HG03354 (cell line): ENCODE measurements around the gene ZFHX3.
"Not testable (repeated sequence)": the region's sequence is repeated elsewhere in the genome, so short reads cannot be mapped to it uniquely, and the experiment has no call there.

Source experiments
- ATAC-seq: cut with Tn5 transposase; IDR thresholded peaks from one replicate; pipeline ENCODE4 v1.9.1; 2021; ENCODE audit warnings: mild to moderate bottlenecking; ENCODE audit not compliant: unreplicated experiment, poor library complexity, severe bottlenecking

ZFHX3 gene

DNA sequence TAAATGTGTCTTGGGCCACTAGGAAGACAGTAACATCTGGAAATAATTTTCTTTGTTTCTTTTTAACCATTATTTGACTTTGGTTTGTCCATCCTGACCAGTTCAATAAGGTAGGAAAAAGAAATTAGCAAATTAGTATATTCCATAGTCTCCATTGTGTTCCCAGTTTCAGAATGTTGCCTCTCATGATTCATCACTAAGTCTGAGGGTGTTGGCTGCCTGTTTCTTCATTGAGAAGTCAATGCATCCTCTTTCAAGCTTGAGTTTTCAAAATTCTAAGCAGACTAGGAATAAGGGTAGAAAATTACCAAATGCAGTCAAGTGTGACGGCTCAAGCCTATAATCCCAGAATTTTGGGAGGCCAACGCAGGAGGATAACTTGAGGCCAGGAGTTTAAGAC, 41.9 kb downstream of the ZFHX3 start:
- ATAC-seq = no peak

DNA sequence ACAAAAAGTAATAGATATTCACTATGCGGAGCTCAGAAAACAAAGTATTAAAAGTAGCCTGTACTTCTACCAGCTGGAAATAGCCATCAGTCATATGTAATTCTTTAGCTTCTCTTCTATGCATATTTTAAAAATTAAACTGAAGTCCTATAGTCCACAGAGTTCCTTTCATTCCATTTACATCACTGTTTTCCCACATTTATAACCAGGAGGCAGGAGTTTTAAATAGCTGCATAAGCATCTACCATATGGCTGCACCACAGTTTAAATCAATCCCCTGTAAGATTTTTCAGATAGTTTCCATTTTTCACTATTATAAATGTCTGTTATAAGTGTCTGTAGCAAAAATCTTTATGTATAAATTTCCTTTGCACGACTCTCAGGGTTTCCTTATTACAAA, 45.1 kb downstream of the ZFHX3 start:
- no peak for ATAC-seq

DNA sequence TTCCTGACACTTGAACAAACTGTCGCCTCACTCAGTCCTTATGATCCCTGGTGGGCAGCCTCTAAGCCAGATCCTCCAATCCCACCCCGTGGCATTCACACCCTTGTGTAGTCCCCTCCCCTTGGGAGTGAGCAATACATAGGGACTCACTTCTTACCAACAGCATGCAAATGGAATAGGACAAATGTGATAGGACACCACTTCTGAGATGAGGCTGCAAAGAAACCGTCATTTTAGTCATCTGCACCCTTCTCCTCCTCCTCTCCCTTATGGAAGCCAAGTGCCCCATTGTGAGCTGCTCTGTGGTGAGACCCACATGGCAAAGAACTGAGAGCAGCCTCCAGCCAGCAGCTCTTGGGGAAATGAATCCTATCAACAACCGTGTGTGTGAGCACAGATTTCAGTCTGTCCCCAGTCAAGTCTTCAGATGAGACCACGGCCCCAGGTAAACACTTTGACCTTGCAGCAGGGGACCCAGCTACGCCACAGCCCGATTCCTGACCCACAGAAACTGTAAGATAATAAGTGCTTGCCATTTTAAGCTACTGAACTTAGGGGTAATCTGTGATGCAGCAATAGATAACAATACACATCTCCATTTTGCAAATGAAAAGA, 46.9 kb downstream of the ZFHX3 start:
- ATAC-seq = no peak

DNA sequence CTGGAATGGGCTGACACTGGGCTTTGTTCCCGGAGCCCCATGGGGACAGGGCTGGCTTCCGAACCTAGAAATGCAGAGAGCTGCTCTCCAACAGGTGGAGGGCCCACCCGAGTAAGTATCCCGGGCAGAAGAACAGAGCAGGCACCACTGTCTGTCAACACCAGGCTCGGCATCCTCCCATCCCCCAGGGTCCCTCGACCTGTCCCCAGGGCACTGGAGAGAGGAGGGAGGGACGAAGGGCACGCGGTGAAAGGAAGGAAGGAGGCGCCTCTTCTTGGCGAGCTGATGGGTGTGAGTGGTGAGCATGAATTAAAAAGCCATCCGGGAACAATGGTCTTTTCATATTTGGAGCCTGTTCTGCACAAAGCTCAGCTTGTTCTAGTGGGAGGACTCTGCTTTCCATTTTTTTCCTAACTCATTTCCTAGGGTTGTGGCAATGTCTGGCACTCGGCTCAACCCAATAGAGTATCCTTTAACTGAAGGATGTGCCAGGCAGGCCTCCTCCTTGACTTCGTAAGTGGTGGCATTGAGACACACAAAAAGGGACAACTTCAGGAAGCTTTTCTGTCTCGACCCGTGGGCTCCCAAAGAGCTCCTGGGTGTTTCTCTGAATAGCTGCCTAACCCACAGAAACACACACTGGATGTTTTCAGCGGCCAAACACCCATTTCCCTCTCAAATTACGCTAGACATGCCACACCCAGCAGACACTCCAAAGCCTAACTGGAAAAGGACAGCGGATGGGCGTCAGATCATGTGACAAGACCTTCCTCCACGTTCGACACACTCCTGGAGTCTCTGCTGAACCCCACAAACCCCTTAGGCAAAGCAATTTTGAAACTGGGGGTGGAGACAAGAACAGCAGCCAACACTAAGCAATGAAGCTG, 47.7 kb downstream of the ZFHX3 start:
- no peak for ATAC-seq

DNA sequence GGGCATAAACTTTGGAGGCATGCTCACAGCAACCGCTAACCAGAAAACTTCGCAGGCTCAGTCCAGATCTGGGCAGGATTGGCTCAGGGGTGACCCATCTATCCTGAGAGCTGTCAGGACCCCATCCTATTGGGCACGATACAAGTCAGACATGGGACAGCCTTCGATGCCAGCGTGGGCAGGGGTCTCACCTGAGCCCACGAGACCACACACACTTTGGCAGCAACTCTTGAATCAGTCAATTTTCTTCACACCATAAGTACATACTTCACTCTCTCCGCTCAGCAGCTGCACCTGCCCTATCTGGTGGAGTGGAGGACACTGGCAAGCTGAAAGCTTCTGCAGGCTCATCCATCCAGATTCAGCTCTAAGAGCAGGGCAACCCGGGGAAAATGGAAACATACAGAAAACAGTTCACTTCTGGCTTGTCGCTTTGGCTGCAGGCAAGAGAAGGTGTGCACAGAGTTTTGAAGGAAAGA, 48.3 kb downstream of the ZFHX3 start:
- ATAC-seq = no peak

DNA sequence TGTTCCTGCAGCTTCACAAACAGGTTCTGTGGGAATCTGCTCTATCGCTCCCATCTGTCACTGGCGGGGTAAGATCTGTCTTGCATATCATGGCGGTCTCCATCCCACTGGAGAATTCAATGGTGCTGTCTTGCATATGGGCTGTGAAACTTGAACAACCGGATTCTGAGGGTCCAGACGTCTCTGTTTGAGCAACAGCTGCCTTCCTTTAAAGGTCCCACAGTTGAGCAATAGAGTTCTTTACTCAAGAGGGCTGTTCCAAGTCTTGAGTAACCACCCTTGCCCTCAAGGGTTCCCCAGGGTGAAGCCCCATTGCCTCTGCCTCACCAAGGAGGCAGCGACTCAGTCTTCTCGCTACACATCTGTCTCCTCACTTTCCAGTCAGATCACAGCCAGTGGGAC, 50.8 kb downstream of the ZFHX3 start:
- ATAC-seq = no peak

DNA sequence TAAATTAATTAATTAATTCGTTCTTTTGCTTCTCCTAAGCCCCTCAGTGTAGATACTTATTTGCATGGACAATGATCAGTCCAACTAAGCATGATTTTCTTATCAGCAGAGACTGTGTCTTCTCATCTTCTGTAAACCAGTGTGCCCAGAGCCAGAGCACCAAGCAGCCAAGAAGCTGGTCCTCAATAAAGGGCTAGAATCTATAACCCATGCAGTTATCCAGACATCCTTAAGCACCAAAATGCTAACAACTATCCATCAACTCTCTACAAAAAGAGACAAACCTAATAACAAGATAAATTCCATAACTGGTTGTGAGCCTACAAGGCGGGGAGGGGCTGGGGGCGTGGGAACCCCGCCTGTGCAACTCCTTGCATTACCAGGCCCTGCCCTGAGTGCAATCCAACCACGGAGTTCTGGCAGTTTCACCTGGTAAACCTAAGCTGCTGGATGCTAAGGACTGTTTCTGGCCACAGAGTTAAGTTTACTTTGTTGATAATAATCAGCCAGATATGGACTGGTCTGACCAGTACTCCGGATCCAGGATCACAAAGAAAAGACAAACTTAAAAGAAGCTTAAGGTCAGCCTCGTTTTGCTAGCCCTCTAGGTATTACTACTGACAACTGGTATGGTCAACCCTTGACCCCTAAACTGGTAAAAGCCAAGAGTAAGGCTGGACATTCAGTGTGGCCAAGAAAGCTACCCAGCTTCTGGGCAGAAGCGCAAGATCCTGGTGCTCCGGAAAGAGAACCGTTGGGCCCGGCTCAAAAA, 51.5 kb downstream of the ZFHX3 start:
- no peak for ATAC-seq

DNA sequence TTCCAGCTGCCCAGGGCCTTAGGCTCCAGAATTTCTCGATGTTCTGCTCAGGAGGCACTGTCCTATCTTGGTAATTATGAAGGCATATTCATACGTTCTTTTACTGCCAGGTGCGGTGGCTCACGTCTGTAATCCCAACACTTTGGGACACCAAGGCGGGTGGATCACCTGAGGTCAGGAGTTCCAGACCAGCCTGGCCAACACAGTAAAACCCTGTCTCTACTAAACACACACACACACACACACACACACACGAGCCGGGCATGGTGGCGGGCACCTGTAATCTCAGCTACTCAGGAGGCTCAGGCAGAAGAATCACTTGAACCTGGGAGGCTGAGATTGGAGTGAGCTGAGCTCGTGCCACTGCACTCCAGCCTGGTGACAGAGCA, 52.1 kb downstream of the ZFHX3 start:
- not testable (repeated sequence) for ATAC-seq

DNA sequence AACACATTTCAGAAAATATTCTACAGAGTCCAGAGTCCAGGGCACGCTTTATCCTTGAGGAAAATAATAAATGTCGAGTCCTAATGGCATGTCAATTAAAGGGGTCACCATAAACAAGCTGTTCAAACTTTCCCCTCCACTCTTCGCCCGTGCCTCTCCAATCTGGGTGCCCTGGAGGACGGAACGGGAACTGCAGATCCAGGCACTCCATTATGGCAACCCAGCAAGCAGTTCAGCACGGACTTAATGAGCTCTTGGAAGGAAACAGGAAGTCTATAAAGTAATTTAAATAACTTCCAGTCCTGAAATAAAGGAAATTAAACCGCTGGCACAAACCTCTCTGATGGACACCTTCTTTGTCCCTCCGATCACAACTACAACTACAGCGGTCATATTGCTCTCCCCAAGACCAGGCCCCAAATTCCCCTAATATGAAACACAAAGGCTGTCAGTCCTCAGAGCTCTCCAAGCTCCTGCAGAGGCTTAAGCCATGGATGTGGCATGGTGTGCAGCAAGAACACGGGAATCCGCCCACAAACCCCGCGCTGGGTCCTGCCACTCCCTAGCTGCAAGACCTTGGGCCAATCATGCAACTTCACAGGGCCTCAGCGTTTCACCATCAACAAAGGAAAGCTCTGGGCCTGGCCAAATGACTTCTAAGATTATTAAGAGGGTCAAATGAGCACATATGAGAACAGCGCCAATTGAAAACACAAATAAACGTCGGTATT, 52.6 kb downstream of the ZFHX3 start:
- ATAC-seq = peak; percentile 48

DNA sequence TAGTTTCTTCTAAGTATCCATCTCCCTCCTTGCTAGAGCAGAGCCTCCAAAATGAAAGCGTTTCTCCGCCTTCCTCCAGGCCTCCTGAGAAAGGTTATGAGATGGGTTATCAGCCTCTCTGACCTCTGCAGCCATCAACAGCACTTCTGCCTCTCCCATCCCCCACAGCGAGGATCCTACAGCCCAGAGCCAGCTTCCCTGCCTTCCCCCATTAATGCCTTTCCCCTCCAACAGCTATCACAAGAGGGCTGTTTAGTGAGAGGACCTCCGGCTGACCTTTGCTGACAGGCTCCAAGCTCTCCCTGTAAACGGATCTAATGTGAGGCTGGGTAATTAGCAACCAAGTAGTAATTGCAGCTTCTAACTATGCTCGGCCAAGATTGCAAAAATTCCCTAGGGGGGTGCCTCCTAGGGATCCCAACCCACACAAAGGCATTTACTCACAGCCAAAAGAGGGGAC, 55.8 kb downstream of the ZFHX3 start:
- ATAC-seq = no peak

DNA sequence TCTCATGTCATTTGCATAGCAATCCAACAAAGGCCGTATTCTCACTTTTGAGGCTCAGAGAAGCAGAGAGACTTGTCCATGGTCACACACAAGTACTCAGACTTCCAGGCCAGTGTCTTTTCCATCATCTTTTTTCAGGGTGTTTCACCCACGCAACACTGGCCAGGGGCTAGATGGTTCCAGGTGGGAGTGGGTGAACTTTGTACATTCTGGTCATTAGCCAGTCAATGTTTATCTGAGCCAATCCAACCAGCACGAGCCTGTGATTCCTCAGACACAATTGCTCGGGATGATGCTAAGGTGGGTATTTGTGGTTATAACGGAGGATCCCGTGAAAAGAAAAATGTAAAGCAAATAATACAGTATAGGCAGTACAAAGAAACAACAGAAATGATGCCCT, 56.3 kb downstream of the ZFHX3 start:
- ATAC-seq = no peak

DNA sequence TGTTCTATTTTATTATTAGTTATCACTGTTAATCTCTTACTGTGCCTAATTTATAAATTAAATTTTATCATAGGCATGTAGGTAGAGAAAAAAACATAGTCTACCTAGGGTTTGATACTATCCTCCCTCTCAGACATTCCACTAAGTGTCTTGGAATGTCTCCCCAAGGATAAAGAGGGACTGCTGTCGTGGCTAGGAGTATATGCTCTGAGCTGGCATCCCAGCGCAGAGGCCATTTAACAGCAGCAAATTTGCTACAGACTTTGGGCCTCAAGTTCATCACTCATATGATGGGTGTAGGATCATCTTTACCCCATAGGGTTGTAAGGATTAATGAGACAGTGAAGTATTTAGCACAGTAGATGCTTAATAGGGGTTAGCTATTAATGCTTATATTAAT, 56.7 kb downstream of the ZFHX3 start:
- ATAC-seq = no peak

DNA sequence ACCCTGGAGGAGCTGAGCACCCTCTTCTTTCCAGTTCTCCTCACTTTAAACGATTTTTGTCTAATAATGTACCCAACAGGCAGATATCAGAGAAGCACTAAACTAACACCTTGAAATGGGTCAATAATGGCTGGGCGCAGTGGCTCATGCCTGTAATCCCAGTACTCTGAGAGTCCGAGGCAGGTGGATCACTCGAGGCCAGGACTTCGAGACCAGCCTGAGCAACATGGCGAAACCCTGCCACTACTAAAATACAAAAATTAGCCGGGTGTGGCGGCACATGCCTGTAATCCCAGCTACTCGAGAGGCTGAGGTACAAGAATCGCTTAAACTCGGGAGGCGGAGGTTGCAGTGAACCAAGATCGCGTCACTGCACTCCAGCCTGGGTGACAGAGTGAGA, 57.4 kb downstream of the ZFHX3 start:
- ATAC-seq = no peak

DNA sequence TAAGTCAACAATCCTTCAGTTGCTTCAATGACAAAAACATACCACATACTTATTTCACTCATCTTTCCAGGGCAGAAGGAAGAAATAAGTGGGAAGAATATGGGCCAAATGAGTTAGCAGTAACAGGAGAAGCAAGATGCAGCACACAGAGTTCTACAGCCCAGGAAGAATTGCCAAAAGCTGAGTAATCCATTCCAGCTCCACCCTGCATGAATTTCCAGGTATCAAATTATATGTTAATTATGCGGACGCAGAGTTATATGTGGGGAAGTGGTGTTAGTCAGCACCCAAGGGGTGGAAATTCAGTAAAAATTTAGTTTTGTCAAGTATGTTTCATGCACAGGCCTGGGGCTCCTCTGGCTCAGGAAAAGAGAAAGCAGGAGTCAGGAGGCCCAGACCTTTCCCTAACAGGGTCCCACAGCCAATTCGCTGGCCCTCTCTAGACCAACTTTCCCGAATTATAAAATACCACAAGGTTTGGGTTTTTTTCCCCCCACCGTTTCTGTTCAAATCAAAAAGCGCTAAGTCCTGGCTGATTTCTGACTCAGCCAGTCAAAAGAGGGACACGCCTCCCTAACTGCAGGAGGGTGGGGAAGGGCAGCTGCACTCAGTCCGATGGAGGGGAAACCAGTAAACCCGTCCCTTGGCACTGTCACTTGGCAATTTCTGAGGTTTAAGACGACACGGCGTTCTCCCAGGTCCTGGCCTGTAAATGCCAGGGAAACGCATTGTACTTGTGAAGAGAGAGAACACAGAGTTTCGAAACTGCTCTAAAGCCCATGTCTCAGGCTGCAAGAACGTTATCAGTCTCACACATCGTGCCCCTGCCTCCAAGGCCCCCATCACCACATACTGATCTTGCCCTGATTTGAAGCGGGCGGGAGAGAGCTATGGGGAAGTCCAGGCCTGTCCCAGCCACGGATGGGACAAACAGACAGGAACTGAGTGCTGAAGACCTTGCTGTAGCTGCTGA, 58.1 kb downstream of the ZFHX3 start:
- ATAC-seq = no peak

DNA sequence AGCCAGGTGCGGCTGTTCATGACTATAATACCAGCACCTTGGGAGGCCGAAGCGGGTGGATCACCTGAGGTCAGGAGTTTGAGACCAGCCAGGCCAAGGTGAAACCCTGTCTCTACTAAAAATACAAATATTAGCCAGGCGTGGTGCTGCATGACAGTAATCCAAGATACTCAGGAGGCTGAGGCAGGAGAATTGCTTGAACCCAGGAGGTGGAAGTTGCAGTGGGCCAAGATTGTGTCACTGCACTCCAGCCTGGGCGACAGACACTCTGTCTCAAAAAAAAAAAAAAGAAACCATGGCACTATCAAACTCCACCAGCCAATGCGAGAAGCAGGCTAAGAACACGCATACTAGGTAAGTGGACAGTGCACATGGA, 58.7 kb downstream of the ZFHX3 start:
- not testable (repeated sequence) for ATAC-seq

DNA sequence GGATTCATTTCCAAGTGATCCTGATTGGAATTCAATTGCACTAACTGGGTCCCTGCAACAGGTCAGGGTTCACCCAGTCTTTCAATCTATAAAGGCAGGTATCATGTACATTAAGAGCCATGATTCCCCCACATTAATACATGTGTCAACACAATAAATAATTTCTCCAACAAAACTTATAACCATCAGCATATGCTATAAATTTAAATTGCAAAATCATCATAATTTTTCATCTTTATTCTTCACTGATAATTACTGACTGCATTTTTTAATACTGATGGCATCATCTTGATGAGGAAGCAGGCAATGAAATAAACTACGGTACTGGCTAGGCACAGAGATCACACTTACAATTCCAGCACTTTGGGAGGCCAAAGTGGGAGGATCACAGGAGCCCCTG, 59.4 kb downstream of the ZFHX3 start:
- no peak for ATAC-seq

DNA sequence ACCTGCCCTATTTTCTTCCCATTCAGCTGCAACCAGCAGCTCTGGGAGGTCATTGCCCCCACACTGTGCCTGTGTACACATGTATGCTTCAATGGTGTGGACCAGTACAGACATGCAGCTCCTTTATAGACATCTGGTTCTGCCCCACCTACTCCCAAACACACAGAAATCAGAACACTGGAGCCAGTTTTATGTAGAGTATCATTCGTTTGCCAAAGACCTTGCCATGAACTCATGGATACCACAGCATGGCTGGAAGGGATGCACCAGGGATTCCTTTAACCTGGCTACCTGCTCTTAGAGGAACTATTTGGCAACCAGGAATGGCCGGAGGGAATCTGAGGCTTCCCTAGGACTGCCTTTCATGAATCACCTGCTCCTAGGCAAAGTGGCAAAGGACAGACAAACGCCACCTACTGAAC, 60.4 kb downstream of the ZFHX3 start:
- no peak for ATAC-seq

DNA sequence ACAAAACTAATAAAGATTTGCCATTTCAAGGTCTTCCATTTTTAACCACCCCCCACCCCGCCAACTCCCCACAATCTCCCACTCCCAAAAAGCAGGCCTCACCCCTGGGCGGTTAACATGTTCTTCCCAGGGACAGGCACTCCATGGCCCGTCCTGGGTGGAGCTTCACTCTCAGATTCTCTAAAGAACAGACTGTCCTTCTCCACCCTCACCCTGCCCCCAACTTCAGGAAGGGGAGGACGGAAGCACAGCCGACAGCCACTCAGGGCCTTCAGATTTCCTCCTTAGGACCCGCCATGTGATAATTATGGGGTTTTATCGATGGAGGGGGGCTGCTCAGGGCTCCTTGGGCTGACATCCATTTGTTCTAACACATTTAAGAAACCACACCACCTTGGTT, 61.9 kb downstream of the ZFHX3 start:
- ATAC-seq = no peak
